ENCODE results near the gene ITGBL1.

- TF ChIP-seq CTCF (IDR thresholded peaks at IDR 0.05; ENCODE audit: low read length) (no peak), EZH2 (IDR thresholded peaks at IDR 0.05; ENCODE audit: borderline replicate concordance, low read length) (no peak)
These were observed 299.0 kb downstream of the ITGBL1 start for GRCh38 chr13:101751488-101751887.
